ENCODE data around the gene NOTCH3.

DNA sequence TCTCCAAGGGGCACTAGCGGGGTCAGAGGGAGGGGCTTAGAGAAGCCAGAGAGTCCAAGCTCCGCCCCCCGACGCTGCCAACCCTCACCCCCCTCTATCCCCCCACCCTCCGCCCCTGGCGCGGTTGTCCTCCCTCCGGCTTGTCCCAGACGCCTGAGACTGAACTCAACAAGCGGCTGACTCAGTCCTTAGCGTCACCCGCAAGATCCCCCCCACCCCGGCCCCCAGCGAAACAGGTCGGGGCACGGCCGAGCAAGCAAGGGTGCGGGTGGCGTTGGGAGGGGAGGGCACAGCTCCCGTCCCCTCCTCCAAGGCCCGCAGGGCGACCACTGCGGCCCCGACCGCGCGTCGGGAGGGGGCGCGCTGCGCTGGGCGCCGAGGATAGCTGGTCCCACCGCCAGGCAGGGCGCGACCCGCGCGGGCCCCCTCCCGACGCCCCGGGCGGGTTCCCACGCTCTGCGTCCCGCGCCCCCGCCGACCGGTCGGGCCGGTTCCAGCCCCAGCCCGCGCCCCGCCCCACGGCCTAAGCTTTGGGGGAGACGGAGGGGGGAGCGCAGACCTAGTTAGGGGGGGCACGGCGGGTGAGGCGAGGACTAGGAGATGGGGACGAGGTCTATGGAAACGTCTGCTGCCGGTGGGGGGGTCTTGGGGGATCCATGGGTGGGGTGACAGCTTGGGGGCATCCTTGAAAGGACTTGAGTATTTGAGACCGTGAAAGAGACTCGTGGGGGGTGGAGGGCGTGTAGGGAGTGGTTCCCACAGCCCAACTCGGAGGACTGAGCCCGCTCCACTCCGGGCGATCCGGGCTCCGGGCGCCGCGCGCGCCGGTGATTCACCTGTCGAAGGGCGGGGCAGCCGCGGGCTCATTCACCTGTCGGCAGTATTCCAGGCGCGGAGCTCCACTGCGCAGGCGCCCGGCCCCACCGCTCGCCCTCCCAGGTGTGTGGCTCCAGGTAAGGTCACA is 5.1 kb downstream of the NOTCH3 start:
- TF ChIP-seq, protein P1, sequence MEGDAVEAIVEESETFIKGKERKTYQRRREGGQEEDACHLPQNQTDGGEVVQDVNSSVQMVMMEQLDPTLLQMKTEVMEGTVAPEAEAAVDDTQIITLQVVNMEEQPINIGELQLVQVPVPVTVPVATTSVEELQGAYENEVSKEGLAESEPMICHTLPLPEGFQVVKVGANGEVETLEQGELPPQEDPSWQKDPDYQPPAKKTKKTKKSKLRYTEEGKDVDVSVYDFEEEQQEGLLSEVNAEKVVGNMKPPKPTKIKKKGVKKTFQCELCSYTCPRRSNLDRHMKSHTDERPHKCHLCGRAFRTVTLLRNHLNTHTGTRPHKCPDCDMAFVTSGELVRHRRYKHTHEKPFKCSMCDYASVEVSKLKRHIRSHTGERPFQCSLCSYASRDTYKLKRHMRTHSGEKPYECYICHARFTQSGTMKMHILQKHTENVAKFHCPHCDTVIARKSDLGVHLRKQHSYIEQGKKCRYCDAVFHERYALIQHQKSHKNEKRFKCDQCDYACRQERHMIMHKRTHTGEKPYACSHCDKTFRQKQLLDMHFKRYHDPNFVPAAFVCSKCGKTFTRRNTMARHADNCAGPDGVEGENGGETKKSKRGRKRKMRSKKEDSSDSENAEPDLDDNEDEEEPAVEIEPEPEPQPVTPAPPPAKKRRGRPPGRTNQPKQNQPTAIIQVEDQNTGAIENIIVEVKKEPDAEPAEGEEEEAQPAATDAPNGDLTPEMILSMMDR (IDR thresholded peaks at IDR 0.05 in 2 of 3, conservative IDR thresholded peaks at IDR 0.05 in 1 of 3; ENCODE audit: borderline replicate concordance in 1 of 3, insufficient read depth in 1 of 3, low read depth in 2 of 3, low read length in 2 of 3): no peak
- TF ChIP-seq EZH2 (IDR thresholded peaks at IDR 0.05) (no peak), POLR2A (IDR thresholded peaks at IDR 0.05; ENCODE audit: borderline replicate concordance, extremely low read depth, insufficient read depth, insufficient read length) (no peak)
